ENCODE measurements around the gene AP3B1.

DNA sequence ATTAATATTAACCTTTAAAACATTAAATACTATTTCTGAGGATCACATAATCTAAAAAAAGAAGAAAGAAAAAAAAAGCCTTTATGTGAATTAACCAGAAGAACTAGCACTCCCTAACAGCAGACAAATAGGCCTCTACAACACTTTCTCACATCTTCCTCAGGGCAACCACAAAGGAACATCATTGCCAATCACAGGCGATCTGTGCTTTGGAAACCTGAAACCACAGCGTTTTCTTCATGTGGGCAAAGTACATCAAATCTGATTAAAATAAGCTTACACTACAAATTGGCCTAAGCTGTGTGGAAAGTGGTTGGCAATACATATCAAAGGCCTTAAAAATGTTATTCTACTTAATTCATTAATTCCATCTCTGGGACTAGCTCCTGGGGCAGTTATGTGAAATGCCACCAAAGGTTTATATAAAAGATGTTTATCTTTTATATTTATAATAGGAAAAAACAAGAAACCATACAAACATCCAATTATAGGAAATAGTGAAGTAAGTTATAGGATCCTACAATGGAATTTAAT, 333.6 kb downstream of the AP3B1 start:
- TF ChIP-seq EZH2 (IDR thresholded peaks at IDR 0.05; ENCODE audit: low read length, missing control alignments): no peak
- TF ChIP-seq, protein P1, sequence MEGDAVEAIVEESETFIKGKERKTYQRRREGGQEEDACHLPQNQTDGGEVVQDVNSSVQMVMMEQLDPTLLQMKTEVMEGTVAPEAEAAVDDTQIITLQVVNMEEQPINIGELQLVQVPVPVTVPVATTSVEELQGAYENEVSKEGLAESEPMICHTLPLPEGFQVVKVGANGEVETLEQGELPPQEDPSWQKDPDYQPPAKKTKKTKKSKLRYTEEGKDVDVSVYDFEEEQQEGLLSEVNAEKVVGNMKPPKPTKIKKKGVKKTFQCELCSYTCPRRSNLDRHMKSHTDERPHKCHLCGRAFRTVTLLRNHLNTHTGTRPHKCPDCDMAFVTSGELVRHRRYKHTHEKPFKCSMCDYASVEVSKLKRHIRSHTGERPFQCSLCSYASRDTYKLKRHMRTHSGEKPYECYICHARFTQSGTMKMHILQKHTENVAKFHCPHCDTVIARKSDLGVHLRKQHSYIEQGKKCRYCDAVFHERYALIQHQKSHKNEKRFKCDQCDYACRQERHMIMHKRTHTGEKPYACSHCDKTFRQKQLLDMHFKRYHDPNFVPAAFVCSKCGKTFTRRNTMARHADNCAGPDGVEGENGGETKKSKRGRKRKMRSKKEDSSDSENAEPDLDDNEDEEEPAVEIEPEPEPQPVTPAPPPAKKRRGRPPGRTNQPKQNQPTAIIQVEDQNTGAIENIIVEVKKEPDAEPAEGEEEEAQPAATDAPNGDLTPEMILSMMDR (conservative IDR thresholded peaks at IDR 0.05 in 1 of 2, IDR thresholded peaks at IDR 0.05 in 1 of 2; ENCODE audit: low read depth in 1 of 2, low read length in 2 of 2): no peak

Measured in fibroblast of lung (primary cell).